SK-N-DZ (cell line): ENCODE measurements around the gene MTPN.

Experiments
- DNase-seq: peaks from one replicate; pipeline ENCODE4 v3.0.0-alpha.2; 2015; ENCODE audit warnings: low spot score

The MTPN gene

DNA sequence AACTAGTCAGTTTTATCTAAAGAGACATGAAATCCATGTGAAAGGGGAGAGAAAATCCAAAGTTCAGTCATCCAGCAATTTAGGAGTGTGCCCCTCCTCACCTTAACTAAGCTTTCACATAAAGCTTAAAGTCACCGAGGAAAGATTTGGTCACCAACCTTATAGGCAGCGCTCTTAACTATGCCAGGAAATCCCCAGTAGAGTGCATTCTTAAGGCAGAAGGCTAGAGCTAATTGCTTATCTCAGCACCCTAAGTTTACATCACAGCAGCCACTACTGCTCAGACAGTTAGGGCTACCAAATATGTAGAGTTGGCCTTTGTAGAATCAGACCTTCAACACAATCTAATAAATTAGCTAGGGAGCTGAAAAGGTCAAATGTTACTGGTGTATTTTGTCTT is 47.9 kb downstream of the MTPN start:
- DNase-seq, result no peak

DNA sequence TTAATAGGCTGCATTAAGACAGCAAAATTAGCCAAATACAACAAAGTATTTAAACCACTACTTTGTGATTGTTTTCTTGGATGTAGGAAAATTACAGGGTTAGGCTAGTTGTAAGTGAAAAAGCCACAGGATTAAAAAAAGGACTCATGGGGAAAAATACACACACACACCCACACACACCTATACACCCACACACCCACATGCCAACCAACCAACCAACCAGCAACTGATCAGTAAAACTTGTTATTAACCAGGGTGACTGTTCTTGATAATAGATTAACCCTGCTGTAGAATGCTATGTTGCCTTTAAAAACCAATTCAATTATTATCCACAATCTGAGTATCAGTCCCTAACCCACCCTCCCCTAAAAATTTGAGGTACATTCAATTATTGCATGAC is 49.0 kb downstream of the MTPN start:
- no peak for DNase-seq

DNA sequence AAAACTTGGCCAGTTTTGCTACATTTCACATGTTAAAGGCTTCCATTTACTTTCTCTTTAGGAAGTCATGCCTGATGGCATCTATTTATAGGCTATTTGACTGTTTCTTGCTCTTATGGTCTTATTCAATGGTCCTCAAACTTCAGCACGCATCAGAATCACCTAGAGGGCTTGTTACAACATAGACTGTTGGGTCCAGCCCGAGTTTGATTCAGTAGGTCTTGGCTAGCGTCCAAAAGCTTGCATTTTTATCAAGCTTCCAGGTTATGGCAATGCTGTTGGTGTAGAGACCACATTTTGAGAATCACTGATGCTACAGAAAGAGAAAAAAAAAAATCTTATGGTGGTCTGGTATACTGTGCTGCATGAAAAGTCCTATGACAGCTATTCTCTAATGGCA is 51.9 kb downstream of the MTPN start:
- no peak for DNase-seq

DNA sequence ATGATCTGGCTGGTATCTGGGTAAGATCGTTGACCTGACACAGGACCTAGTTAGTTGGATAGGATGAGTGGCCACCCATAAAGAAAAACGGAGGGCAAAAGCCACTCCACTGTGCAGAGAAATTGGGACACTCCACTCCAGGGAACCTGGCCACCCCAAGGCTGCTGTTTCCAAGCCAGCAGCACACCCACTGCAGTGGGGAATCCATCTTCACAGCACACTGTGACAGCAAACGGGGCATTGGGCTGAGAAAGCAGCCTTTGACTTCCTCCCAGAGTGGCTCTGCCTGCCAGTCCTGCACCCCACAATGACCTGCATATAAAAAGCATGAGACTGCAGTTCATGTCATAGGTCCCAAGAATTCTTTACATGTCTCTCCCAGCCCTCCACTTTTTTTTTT is 52.9 kb downstream of the MTPN start:
- DNase-seq, result no peak

DNA sequence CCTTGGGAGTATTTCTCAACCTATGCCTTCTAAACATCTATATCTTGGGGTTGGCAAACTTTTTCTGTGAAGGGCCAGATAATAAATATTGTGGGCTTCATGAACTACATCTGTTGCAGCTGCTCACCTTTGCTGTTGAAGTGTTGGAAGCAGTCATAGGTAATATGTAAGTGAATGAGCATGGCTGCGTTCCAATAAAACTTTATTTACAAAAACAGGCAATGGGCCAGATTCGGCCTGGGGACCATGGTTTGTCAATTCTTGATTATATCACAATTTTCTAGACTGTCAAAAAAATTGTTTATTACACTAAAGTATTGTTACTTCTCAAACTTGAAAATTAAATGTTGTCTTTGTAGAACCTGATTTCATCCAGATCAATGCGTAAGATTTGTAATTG is 54.9 kb downstream of the MTPN start:
- DNase-seq, result no peak

- DNase-seq, result no peak
These were observed 56.7 kb downstream of the MTPN start for GRCh38 chr7:135920478-135920877.

DNA sequence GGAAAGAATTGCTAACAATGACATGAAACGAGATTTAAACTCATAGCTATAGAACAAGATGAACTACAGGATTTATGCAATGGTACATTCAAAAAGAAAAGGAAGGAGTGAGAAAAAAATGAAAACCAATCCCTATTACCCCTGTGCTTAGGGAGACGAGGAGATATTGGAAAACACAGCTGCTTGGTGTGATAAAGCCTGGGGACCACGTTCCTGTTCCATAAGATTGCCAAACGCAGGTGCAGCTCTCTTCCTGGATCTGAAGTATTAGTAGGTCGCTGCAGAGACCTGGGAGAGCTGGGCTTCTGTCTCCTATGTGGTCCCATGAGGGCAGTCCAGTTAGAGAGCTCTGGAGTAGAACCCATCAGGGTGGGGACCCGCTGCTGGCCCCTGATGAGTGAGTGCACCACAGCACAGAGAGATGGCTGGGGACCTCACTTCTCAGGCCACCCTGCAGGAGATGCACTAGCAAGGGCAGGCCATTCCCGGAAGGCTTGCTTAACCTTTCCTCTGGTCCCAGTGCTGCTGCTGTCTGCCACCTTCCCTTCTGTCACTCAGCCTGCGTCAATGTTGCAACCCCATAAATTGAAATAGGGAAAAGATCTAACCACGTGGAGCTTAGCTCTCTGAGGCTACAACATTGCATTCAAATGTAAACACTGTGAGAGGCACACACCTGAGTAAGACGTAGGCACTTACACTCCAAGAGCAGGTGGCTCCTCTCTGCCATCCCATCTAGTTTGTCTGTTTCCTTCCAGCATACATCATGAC is 57.9 kb downstream of the MTPN start:
- DNase-seq, result no peak

DNA sequence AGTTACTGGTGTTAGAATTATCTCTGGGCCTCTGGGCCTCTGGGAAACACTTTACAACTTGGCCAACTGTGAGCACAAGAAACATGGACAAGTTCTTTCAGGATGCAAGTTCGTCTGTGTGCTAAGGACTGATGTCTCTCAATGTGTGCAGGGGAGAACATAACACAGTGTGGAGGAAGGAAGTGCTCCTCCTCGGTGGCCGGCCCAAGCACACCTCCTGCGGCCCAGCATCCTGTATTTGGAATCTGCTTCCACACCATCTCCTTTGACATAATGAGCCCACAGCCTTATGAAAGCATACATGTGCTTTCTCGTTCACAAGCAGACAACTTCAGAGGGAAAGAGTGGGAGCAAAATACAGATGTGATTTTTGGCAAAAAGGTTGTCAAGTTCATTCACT is 59.0 kb downstream of the MTPN start:
- no peak for DNase-seq

DNA sequence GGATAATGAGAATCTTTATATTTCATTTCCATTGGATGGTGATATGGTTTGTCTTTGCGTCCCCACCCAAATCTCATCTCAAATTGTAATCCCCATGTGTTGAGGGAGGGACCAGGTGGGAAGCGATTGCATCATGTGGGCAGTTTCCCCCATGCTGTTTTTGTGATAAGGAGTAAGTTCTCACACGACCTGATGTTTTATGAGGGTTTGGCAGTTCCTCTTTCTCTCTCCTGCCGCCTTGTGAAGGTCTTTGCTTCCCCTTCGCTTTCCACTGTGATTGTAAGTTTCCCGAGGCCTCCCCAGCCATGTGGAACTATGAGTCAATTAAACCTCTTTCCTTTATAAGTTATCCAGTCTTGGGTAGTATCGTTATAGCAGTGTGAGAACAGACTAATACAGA is 59.4 kb downstream of the MTPN start:
- no peak for DNase-seq

- no peak for DNase-seq
These were observed 62.8 kb downstream of the MTPN start for GRCh38 chr7:135914346-135914745.

DNA sequence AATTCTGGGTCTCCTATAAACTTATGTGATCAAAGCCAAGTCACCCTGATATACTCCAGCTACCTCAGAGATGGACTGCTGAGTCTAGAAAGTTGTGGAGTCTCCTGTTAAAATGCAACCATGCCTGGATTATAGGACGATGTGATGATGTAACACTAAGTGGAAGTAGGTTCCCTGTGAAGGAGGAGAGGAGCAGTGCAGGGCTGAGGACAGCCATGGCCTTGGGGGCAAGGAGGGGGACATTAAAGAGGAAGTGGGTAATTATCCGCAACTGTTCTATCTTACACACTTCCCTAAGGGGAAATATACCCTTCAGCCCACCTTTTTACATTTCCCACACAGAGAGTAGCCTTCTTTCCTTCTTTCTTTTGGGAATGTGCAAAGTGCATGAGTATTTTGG is 63.8 kb downstream of the MTPN start:
- no peak for DNase-seq

GRCh38 chr7:135911099-135911498 is 66.1 kb downstream of the MTPN start:
- DNase-seq, result no peak

GRCh38 chr7:135910393-135911036 is 66.6 kb downstream of the MTPN start:
- DNase-seq, result no peak

- DNase-seq, result no peak
These were observed 71.3 kb downstream of the MTPN start for GRCh38 chr7:135905858-135906257.

- no peak for DNase-seq
These were observed 71.8 kb downstream of the MTPN start for GRCh38 chr7:135905355-135905754.

- no peak for DNase-seq
These were observed 72.9 kb downstream of the MTPN start for GRCh38 chr7:135904282-135904681.

GRCh38 chr7:135901585-135902540 is 75.3 kb downstream of the MTPN start:
- DNase-seq, result no peak

DNA sequence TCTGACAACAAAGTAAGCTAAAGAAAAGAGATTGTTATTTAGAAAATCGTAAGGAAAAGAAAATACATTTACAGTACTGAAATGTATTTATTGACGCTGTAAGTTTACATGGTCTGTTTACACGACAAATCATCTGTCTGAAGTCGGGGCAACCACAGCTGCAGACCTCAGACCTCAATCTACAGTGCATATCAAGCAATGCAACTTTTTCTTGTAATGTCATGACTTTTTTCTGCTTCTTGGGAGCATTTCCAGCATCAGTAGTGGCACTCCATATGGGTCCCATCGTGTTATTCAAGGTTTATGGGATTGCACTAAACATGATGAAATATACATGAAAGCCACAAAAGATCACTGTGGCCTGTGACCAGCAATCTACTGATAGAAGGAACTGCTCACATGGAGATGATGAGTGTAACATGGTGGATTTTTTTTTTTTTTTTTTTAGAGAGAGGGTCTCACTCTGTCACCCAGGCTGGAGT is 77.1 kb downstream of the MTPN start:
- no peak for DNase-seq

DNA sequence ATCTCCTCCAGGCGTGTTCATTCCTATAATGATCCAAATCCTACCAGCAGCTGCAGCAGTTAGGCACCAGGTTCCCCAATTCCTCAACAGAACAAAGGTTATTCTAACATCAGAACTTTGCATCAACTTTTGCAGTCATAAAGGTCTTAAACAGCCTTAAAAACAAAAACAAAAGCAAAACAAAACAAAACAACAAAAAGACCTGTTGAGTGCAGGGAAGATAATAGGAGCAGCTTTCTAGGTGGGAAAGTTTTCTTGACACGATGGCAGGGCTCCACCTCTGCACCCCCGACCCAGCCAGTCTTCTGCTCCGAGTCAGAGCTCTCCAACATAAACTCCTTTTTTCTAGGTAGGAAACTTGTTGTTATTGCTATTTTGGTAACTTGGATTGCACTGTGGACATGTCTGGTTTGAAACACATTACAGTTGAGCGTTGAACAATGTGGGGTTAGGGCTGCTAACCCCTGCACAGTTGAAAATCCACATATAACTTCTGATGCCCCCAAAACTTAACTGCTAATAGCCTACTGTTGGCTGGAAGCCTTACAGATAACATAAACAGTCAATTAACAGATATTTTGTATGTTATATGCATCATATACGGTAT is 77.6 kb downstream of the MTPN start:
- DNase-seq, result no peak

- DNase-seq, result no peak
These were observed 78.9 kb downstream of the MTPN start for GRCh38 chr7:135898226-135898625.

GRCh38 chr7:135894816-135895215 is 82.3 kb downstream of the MTPN start:
- DNase-seq, result no peak

DNA sequence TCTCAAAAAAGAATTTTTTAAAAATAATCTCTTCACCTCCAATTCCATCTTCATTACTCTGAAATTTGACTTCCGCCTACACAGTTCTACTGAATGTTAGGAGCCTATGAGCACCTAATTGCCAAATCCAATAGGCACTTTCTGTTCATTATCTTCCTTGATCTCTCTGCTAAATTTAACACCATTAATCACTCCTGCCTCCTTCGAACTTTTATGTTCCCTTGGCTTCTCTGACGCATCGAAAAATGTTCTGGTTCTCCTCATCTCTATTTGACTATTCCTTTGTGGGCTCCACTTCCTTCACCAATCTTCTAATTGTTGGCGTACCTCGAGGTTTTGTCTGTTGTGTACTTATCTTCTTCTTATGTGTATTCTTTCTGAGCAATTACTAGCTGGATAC is 87.3 kb downstream of the MTPN start:
- DNase-seq, result no peak
